Mammary epithelial cell (primary cell): ENCODE measurements around the gene CCDC51.

ENCODE experiments used
- EZH2 ChIP-seq: IDR thresholded peaks from 2 replicates; pipeline ENCODE4 v1.6.1; 2012; ENCODE audit warnings: low read length, inconsistent platforms, borderline replicate concordance
- TF ChIP-seq, protein P1 (sequence below), 2 donors: IDR thresholded peaks in 1 of 2; conservative IDR thresholded peaks in 1 of 2; 2 replicates each; pipeline ENCODE4 v1.5.1; 2011 to 2012; ENCODE audit warnings: inconsistent platforms in 2 of 2, low read length in 2 of 2, mild to moderate bottlenecking in 2 of 2, control low read depth in 1 of 2, low read depth in 1 of 2; ENCODE audit not compliant: insufficient read depth in 1 of 2; ENCODE audit errors: extremely low read depth in 1 of 2

DNA sequence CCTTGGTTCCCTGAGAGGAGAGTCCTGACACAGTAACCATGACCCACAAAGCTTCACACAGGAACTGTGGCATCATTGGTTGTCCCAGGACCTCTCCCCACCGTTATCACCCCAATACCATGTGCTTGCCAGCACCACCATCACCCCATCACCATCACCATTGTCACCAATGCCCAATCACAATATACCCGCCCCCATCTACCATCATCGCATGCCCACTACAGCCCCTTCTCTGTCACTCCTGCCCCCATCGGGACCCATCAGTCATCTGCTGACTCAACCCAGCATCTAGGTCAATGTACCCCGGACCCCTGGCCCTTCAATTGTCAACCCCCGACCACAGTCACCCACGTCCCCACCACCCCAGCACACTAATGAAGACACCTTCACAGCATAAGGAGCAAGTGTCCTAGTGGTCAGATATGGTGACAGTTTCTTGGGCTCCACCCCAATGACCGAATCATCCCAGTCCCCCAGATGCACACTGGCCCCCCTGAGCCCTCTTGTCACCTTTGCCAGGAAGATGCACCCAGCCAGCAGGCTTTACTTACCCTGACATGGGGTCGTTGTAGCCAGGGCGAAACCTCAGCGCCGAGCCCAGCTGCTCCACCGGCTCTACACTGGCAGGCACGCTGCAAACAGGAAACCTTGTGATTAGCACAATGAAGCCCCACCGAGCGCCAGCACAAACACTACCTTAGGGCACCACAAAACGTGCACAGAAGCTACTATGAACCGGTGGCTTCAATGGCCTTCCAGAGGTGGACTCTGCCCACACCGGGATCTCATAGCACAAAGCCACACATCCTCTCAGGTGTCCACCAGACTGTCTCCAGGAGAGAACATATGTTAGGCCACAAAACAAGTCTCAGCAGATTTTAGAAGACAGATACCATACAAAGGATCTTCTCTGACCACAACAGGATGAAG is 39.0 kb upstream of the CCDC51 start:
- TF ChIP-seq EZH2, result no peak
- TF ChIP-seq, protein P1, sequence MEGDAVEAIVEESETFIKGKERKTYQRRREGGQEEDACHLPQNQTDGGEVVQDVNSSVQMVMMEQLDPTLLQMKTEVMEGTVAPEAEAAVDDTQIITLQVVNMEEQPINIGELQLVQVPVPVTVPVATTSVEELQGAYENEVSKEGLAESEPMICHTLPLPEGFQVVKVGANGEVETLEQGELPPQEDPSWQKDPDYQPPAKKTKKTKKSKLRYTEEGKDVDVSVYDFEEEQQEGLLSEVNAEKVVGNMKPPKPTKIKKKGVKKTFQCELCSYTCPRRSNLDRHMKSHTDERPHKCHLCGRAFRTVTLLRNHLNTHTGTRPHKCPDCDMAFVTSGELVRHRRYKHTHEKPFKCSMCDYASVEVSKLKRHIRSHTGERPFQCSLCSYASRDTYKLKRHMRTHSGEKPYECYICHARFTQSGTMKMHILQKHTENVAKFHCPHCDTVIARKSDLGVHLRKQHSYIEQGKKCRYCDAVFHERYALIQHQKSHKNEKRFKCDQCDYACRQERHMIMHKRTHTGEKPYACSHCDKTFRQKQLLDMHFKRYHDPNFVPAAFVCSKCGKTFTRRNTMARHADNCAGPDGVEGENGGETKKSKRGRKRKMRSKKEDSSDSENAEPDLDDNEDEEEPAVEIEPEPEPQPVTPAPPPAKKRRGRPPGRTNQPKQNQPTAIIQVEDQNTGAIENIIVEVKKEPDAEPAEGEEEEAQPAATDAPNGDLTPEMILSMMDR (conservative IDR thresholded peaks at IDR 0.05 in 1 of 2, IDR thresholded peaks at IDR 0.05 in 1 of 2; ENCODE audit: extremely low read depth in 1 of 2, insufficient read depth in 1 of 2, low read depth in 1 of 2, low read length in 2 of 2), result no peak
